ENCODE data around the gene PTPN4. TPM values are rescaled to one million over a fixed set of nuclear protein-coding genes. Genes with fewer than 3 reads are reported as not detected.

Gene PTPN4
- total RNA-seq, 1 donor from 2014 or later: 35.9 TPM

- H3K36me3 ChIP-seq: no peaks in the 10 kb centered on the region
- peaks cover 5 to 23% of the 10 kb centered on the region in 2 donors for H3K9me3 ChIP-seq
- intact Hi-C loops (cut with DNase I): no loop called here
- H3K27ac ChIP-seq: no peak overlapping the region
- DNase-seq (ENCODE audit: low spot score in 2 of 2): no peak
- no peaks in the 10 kb centered on the region for H3K27me3 ChIP-seq
- H3K4me3 ChIP-seq: no peak overlapping the region
- no peaks in the 10 kb centered on the region for H3K4me1 ChIP-seq
- TF ChIP-seq CTCF (IDR thresholded peaks at IDR 0.05): no peak
These were observed 96.8 kb downstream of the PTPN4 start for GRCh38 chr2:119856469-119856901.

- Histone ChIP-seq H3K27ac (no peak overlapping the region), H3K9me3 (peaks cover 0 to 10% of the 10 kb centered on the region in 2 donors), H3K36me3 (no peaks in the 10 kb centered on the region), H3K4me1 (no peaks in the 10 kb centered on the region), H3K27me3 (no peaks in the 10 kb centered on the region), H3K4me3 (no peak overlapping the region)
- intact Hi-C loops (cut with DNase I): no loop called here
- no peak for DNase-seq (ENCODE audit: low spot score in 2 of 2)
- no peak for TF ChIP-seq CTCF (IDR thresholded peaks at IDR 0.05)
These were observed 98.0 kb downstream of the PTPN4 start for GRCh38 chr2:119857742-119858141.

GRCh38 chr2:119859528-119859927 is 99.8 kb downstream of the PTPN4 start:
- Histone ChIP-seq H3K9me3 (no peaks in the 10 kb centered on the region), H3K4me1 (no peaks in the 10 kb centered on the region), H3K36me3 (peaks cover 0 to 4% of the 10 kb centered on the region in 2 donors), H3K4me3 (no peak overlapping the region), H3K27ac (no peak overlapping the region), H3K27me3 (no peaks in the 10 kb centered on the region)
- DNase-seq (ENCODE audit: low spot score in 2 of 2): no peak
- intact Hi-C loops (cut with DNase I): no loop called here
- no peak for TF ChIP-seq CTCF (IDR thresholded peaks at IDR 0.05)

- no peak for TF ChIP-seq CTCF (IDR thresholded peaks at IDR 0.05)
- no peak for DNase-seq (ENCODE audit: low spot score in 2 of 2)
- Histone ChIP-seq H3K4me3 (no peak overlapping the region), H3K27me3 (no peaks in the 10 kb centered on the region), H3K4me1 (no peaks in the 10 kb centered on the region), H3K9me3 (no peaks in the 10 kb centered on the region), H3K36me3 (peaks cover 0 to 4% of the 10 kb centered on the region in 2 donors), H3K27ac (no peak overlapping the region)
- intact Hi-C loops (cut with DNase I): loop anchor here (10.0 kb wide), 1 partner anchor 1626 kb away; no protein-coding TSS in a partner anchor
These were observed 101.2 kb downstream of the PTPN4 start for GRCh38 chr2:119860924-119861323.

- no peaks in the 10 kb centered on the region for H3K27me3 ChIP-seq
- H3K4me1 ChIP-seq: no peaks in the 10 kb centered on the region
- no peak overlapping the region for H3K4me3 ChIP-seq
- peaks cover 0 to 4% of the 10 kb centered on the region in 2 donors for H3K36me3 ChIP-seq
- no peaks in the 10 kb centered on the region for H3K9me3 ChIP-seq
- DNase-seq (ENCODE audit: low spot score in 2 of 2): no peak
- intact Hi-C loops (cut with DNase I): loop anchor here (10.0 kb wide), 1 partner anchor 1628 kb away; no protein-coding TSS in a partner anchor
- no peak overlapping the region for H3K27ac ChIP-seq
- TF ChIP-seq CTCF (IDR thresholded peaks at IDR 0.05): no peak
These were observed 102.6 kb downstream of the PTPN4 start for GRCh38 chr2:119862127-119862889.

Measured in ascending aorta (tissue), 2 donors.